HCT116 (cell line): ENCODE results near the gene ANXA5. TPM values are rescaled to one million over a fixed set of nuclear protein-coding genes. Genes with fewer than 3 reads are reported as not detected.

Experiments used
- ATAC-seq: fragments of 200-7000 bp; cut with Tn5 transposase; 2 replicates; pipeline ENCODE4 v1.9.1; 2020; ENCODE audit warnings: mild to moderate bottlenecking, moderate library complexity
- BruUV-seq: library from RNA; stranded (reverse); fragments of 400-500 nt; replicated peaks from 2 replicates; lab custom pipeline; 2021; lab: Mats Ljungman, UMichigan
- CTCF ChIA-PET: fragments of 300-600 bp; sonication (Branson Sonifier 250); formaldehyde crosslinking; loops from one replicate; lab custom pipeline; 2021; ENCODE audit warnings: antibody characterized with exemption; lab: Charles Lee
- POLR2A ChIA-PET: fragments of 300-600, 350-600 bp; sonication (Branson Sonifier 250); formaldehyde crosslinking; loops from one replicate; lab custom pipeline; 2021; ENCODE audit warnings: antibody characterized with exemption; lab: Charles Lee
- RAD21 ChIA-PET, 2 experiments: fragments of 300-600 bp; sonication (Branson Sonifier 250); formaldehyde crosslinking; loops; one replicate each; lab custom pipeline; 2023; ENCODE audit warnings: low total read pairs in 2 of 2; ENCODE audit not compliant: uncharacterized antibody in 2 of 2, unreplicated experiment in 2 of 2, low non-redundant PET in 1 of 2; lab: Charles Lee
- DNase-seq: peaks from one replicate; pipeline ENCODE4 v3.0.0-alpha.2; 2010; ENCODE audit warnings: low read depth, low spot score
- H2AFZ ChIP-seq: fragments of 200-600 bp; shearing (Covaris generic), sonication (generic); 2 replicates; pipeline ENCODE4 v1.6.1; 2017; ENCODE audit warnings: low read depth, mixed run types, mixed read lengths, antibody characterized with exemption, low read length; ENCODE audit not compliant: poor library complexity, severe bottlenecking
- H3K27ac ChIP-seq: 2 replicates; pipeline ENCODE4 v1.5.1; 2012; ENCODE audit warnings: low read depth, low read length
- H3K27me3 ChIP-seq: fragments of 200-600 bp; sonication (generic); 2 replicates; pipeline ENCODE4 v1.6.1; 2016; ENCODE audit warnings: mixed run types, low read length, mixed read lengths; ENCODE audit not compliant: insufficient read depth
- H3K36me3 ChIP-seq, 2 experiments: fragments of 200-500 bp in 1 of 2; fragments of 200-600 bp in 1 of 2; sonication (Bioruptor generic) in 1 of 2; sonication (generic) in 1 of 2; 2 replicates each; pipeline versions ENCODE4 v1.5.1 to v1.6.1; 2014 to 2016; ENCODE audit warnings: low read length in 2 of 2, inconsistent platforms in 1 of 2, mixed read lengths in 1 of 2, mixed run types in 1 of 2; ENCODE audit not compliant: insufficient read depth in 2 of 2, control insufficient read depth in 1 of 2
- H3K4me1 ChIP-seq, 2 experiments: fragments of 200-600 bp in 1 of 2; sonication (generic) in 1 of 2; 2 replicates each; pipeline versions ENCODE4 v1.5.1 to v1.6.1; 2012 to 2017; ENCODE audit warnings: low read length in 2 of 2, inconsistent platforms in 1 of 2, mild to moderate bottlenecking in 1 of 2, mixed read lengths in 1 of 2, mixed run types in 1 of 2, moderate library complexity in 1 of 2; ENCODE audit not compliant: insufficient read depth in 2 of 2, control insufficient read depth in 1 of 2
- H3K4me2 ChIP-seq: fragments of 200-600 bp; sonication (generic); 2 replicates; pipeline ENCODE4 v1.6.1; 2017; ENCODE audit warnings: mixed run types, low read length, mixed read lengths
- H3K4me3 ChIP-seq, 2 experiments: fragments of 200-600 bp in 1 of 2; sonication (generic) in 1 of 2; replicated peaks in 1 of 2; 2 replicates each; pipeline ENCODE4 v1.5.1; 2011 to 2016; ENCODE audit warnings: low read length in 2 of 2, control low read depth in 1 of 2, low read depth in 1 of 2, mild to moderate bottlenecking in 1 of 2, mixed read lengths in 1 of 2, mixed run types in 1 of 2
- H3K79me2 ChIP-seq: fragments of 200-600 bp; sonication (generic); 2 replicates; pipeline ENCODE4 v1.6.1; 2017; ENCODE audit warnings: mild to moderate bottlenecking, mixed run types, low read length, moderate library complexity, mixed read lengths; ENCODE audit not compliant: insufficient read depth
- H3K9ac ChIP-seq: fragments of 200-600 bp; sonication (generic); 2 replicates; pipeline ENCODE4 v1.6.1; 2016; ENCODE audit warnings: low read length, mixed read lengths
- H3K9me2 ChIP-seq: fragments of 200-600 bp; sonication (generic), shearing (Covaris generic); 2 replicates; pipeline ENCODE4 v1.6.1; 2017; ENCODE audit warnings: mixed run types, mild to moderate bottlenecking, moderate library complexity; ENCODE audit not compliant: insufficient read depth
- H3K9me3 ChIP-seq, 2 experiments: fragments of 200-500 bp in 1 of 2; fragments of 200-600 bp in 1 of 2; sonication (Bioruptor generic) in 1 of 2; sonication (generic) in 1 of 2; 2 replicates each; pipeline ENCODE4 v1.6.1; 2014 to 2017; ENCODE audit warnings: low read length in 2 of 2, mixed read lengths in 2 of 2, inconsistent platforms in 1 of 2, low read depth in 1 of 2, mild to moderate bottlenecking in 1 of 2, mixed run types in 1 of 2, moderate library complexity in 1 of 2; ENCODE audit not compliant: control insufficient read depth in 1 of 2, insufficient read depth in 1 of 2
- H4K20me1 ChIP-seq: fragments of 200-600 bp; sonication (generic), shearing (Covaris generic); 2 replicates; pipeline ENCODE4 v1.6.1; 2017; ENCODE audit warnings: mixed run types, mild to moderate bottlenecking, moderate library complexity; ENCODE audit not compliant: insufficient read depth
- ATF3 ChIP-seq: IDR thresholded peaks from 2 replicates; pipeline ENCODE4 v1.6.1; 2012
- CBX3 ChIP-seq: IDR thresholded peaks from 2 replicates; pipeline ENCODE4 v1.6.1; 2012; ENCODE audit warnings: low read depth
- CEBPB ChIP-seq: IDR thresholded peaks from 2 replicates; pipeline ENCODE4 v1.6.1; 2012; ENCODE audit warnings: low read depth
- EGR1 ChIP-seq: IDR thresholded peaks from 2 replicates; pipeline ENCODE4 v1.6.1; 2012; ENCODE audit warnings: low read depth
- ELF1 ChIP-seq: IDR thresholded peaks from 2 replicates; pipeline ENCODE4 v1.6.1; 2012; ENCODE audit warnings: low read depth, borderline replicate concordance
- EZH2phosphoT487 ChIP-seq: fragments of 200-600 bp; IDR thresholded peaks from 2 replicates; pipeline ENCODE4 v1.6.1; 2018; ENCODE audit warnings: antibody characterized with exemption, borderline replicate concordance
- FOSL1 ChIP-seq: IDR thresholded peaks from 2 replicates; pipeline ENCODE4 v1.6.1; 2012; ENCODE audit warnings: low read depth
- JUND ChIP-seq: IDR thresholded peaks from 2 replicates; pipeline ENCODE4 v1.6.1; 2012
- MAX ChIP-seq: IDR thresholded peaks from 2 replicates; pipeline ENCODE4 v1.6.1; 2012
- POLR2A ChIP-seq: IDR thresholded peaks from 2 replicates; pipeline ENCODE4 v1.7.0; 2011; ENCODE audit warnings: borderline replicate concordance; ENCODE audit not compliant: insufficient read depth, insufficient read length; ENCODE audit errors: extremely low read depth
- POLR2AphosphoS5 ChIP-seq: IDR thresholded peaks from 2 replicates; pipeline ENCODE4 v1.6.1; 2011; ENCODE audit warnings: mild to moderate bottlenecking, low read depth, low read length, moderate library complexity
- RAD21 ChIP-seq: IDR thresholded peaks from 2 replicates; pipeline ENCODE4 v1.6.1; 2012; ENCODE audit warnings: low read depth, mild to moderate bottlenecking
- SIN3A ChIP-seq: IDR thresholded peaks from 2 replicates; pipeline ENCODE4 v1.6.1; 2012; ENCODE audit warnings: low read depth
- TCF7L2 ChIP-seq: IDR thresholded peaks from 2 replicates; pipeline ENCODE4 v1.7.0; 2011; ENCODE audit warnings: borderline replicate concordance, inconsistent platforms; ENCODE audit not compliant: insufficient read depth, insufficient read length; ENCODE audit errors: extremely low read depth
- YY1 ChIP-seq: IDR thresholded peaks from 2 replicates; pipeline ENCODE4 v1.6.1; 2011; ENCODE audit warnings: low read length, low read depth, moderate library complexity, mild to moderate bottlenecking; ENCODE audit not compliant: insufficient replicate concordance; ENCODE audit errors: extremely low read depth
- ZBTB33 ChIP-seq: IDR thresholded peaks from 2 replicates; pipeline ENCODE4 v1.6.1; 2011; ENCODE audit warnings: mild to moderate bottlenecking, low read length, moderate library complexity; ENCODE audit not compliant: insufficient replicate concordance; ENCODE audit errors: extremely low read depth
- ZNF274 ChIP-seq: fragments of 200-500 bp; sonication (Bioruptor generic); IDR thresholded peaks from 2 replicates; pipeline ENCODE4 v1.6.1; 2014; ENCODE audit warnings: mild to moderate bottlenecking, low read depth, low read length, inconsistent platforms
- intact Hi-C: fragments of 100-400 bp; cut with micrococcal nuclease; formaldehyde crosslinking; loops from 2 replicates; pipeline ENCODE4 v1.10.0; 2022
- total RNA-seq: library from RNA; stranded (reverse); gene quantifications from one replicate; pipeline ENCODE4 v1.2.1, GENCODE V29; 2021; ENCODE audit not compliant: unreplicated experiment

The ANXA5 gene
- total RNA-seq, 1 experiment from 2014 or later: 186 TPM

- ChIA-PET CTCF (interaction anchor here (1.1 kb wide), 1 partner anchor 522 kb away, joined by 3 read pairs; no protein-coding TSS in a partner anchor), RAD21 (no interaction called here), POLR2A (no interaction called here)
- Histone ChIP-seq H3K27me3 (no peaks in the 10 kb centered on the region), H3K79me2 (no peaks in the 10 kb centered on the region), H3K4me3 (no peak overlapping the region), H3K4me2 (no peak overlapping the region), H3K9ac (no peak overlapping the region), H3K9me3 (no peaks in the 10 kb centered on the region), H3K27ac (no peak overlapping the region), H3K36me3 (no peaks in the 10 kb centered on the region), H3K4me1 (peaks cover 8 to 26% of the 10 kb centered on the region in 2 experiments; a peak in 3 of 4 replicates), H4K20me1 (no peaks in the 10 kb centered on the region), H3K9me2 (no peaks in the 10 kb centered on the region), H2AFZ (no peak overlapping the region)
- DNase-seq (no peak), ATAC-seq (no peak)
- no TSS peak for BruUV-seq
- intact Hi-C loops: no loop called here
- TF ChIP-seq CEBPB (no peak), SIN3A (no peak), ELF1 (no peak), ZBTB33 (no peak), CBX3 (no peak), EGR1 (no peak), RAD21 (no peak), EZH2phosphoT487 (no peak), MAX (no peak), FOSL1 (no peak), TCF7L2 (no peak), YY1 (no peak), ZNF274 (no peak), JUND (no peak), POLR2AphosphoS5 (no peak), ATF3 (no peak), POLR2A (no peak)
Observed at GRCh38 chr4:121714548-121714947, 17.8 kb upstream of the ANXA5 start.
